Nephron progenitor cell (in vitro differentiated cells): ENCODE measurements around the gene CREBBP.
A peak's percentile ranks its signal among the peaks of the same experiment; 100 is the strongest.

ENCODE experiments used
- DNase-seq: peaks from one replicate; pipeline ENCODE4 v3.0.0; 2021
- H3K27ac Mint-ChIP-seq: 2 replicates; pipeline ENCODE4 v1.8.0; 2021; ENCODE audit warnings: mild to moderate bottlenecking, moderate library complexity, mixed read lengths
- H3K27me3 Mint-ChIP-seq: 2 replicates; pipeline ENCODE4 v1.8.0; 2021; ENCODE audit warnings: mild to moderate bottlenecking, low read depth, mixed read lengths; ENCODE audit not compliant: poor library complexity
- H3K36me3 Mint-ChIP-seq: 2 replicates; pipeline ENCODE4 v1.8.0; 2021; ENCODE audit warnings: low read depth, mixed read lengths
- H3K4me1 Mint-ChIP-seq: 2 replicates; pipeline ENCODE4 v1.8.0; 2021; ENCODE audit warnings: mixed read lengths
- H3K4me3 Mint-ChIP-seq: 2 replicates; pipeline ENCODE4 v1.8.0; 2021; ENCODE audit warnings: mild to moderate bottlenecking, moderate library complexity, mixed read lengths
- H3K9me3 Mint-ChIP-seq: 2 replicates; pipeline ENCODE4 v1.8.0; 2021; ENCODE audit warnings: mild to moderate bottlenecking, moderate library complexity, mixed read lengths
- CTCF ChIP-seq: fragments of 200-600 bp; sonication (generic); IDR thresholded peaks from 2 replicates; pipeline ENCODE4 v1.5.0; 2021; ENCODE audit warnings: antibody characterized with exemption

The CREBBP gene

GRCh38 chr16:3754081-3754703 lies 126.3 kb downstream of the CREBBP start:
- H3K27ac Mint-ChIP-seq, result no peak overlapping the region
- no peak for DNase-seq
- TF ChIP-seq CTCF, result no peak
- H3K4me3 Mint-ChIP-seq, result no peak overlapping the region
- no peaks in the 10 kb centered on the region for H3K27me3 Mint-ChIP-seq
- H3K4me1 Mint-ChIP-seq, result peaks cover 6% of the 10 kb centered on the region
- no peaks in the 10 kb centered on the region for H3K9me3 Mint-ChIP-seq
- H3K36me3 Mint-ChIP-seq, result peaks cover 73% of the 10 kb centered on the region

- Mint-ChIP-seq H3K36me3 (peaks cover 71% of the 10 kb centered on the region), H3K27ac (no peak overlapping the region), H3K27me3 (peaks cover 2% of the 10 kb centered on the region), H3K9me3 (no peaks in the 10 kb centered on the region), H3K4me3 (no peak overlapping the region), H3K4me1 (peaks cover 6% of the 10 kb centered on the region)
- no peak for TF ChIP-seq CTCF
- no peak for DNase-seq
Measured at GRCh38 chr16:3752984-3753383, 127.5 kb downstream of the CREBBP start.

- Mint-ChIP-seq H3K4me1 (peaks cover 6% of the 10 kb centered on the region), H3K36me3 (peaks cover 72% of the 10 kb centered on the region), H3K27me3 (peaks cover 3% of the 10 kb centered on the region), H3K9me3 (no peaks in the 10 kb centered on the region), H3K4me3 (no peak overlapping the region), H3K27ac (no peak overlapping the region)
- no peak for TF ChIP-seq CTCF
- no peak for DNase-seq
Measured at GRCh38 chr16:3751878-3752277, 128.6 kb downstream of the CREBBP start.

- Mint-ChIP-seq H3K4me3 (no peak overlapping the region), H3K9me3 (no peaks in the 10 kb centered on the region), H3K4me1 (peaks cover 6% of the 10 kb centered on the region), H3K27ac (no peak overlapping the region), H3K27me3 (peaks cover 3% of the 10 kb centered on the region), H3K36me3 (peaks cover 82% of the 10 kb centered on the region)
- no peak for TF ChIP-seq CTCF
- DNase-seq, result no peak
Measured at GRCh38 chr16:3748307-3748706, 132.2 kb downstream of the CREBBP start.

GRCh38 chr16:3745751-3746355 lies 134.7 kb downstream of the CREBBP start:
- no peak for DNase-seq
- no peak for TF ChIP-seq CTCF
- H3K4me1 Mint-ChIP-seq, result peaks cover 8% of the 10 kb centered on the region
- peaks cover 3% of the 10 kb centered on the region for H3K27me3 Mint-ChIP-seq
- H3K4me3 Mint-ChIP-seq, result no peak overlapping the region
- H3K9me3 Mint-ChIP-seq, result no peaks in the 10 kb centered on the region
- peaks cover 84% of the 10 kb centered on the region for H3K36me3 Mint-ChIP-seq
- peak overlapping the region; percentile 87 for H3K27ac Mint-ChIP-seq

GRCh38 chr16:3744018-3744417 lies 136.5 kb downstream of the CREBBP start:
- no peaks in the 10 kb centered on the region for H3K9me3 Mint-ChIP-seq
- no peak overlapping the region for H3K27ac Mint-ChIP-seq
- DNase-seq, result no peak
- peaks cover 3% of the 10 kb centered on the region for H3K27me3 Mint-ChIP-seq
- no peak for TF ChIP-seq CTCF
- peaks cover 82% of the 10 kb centered on the region for H3K36me3 Mint-ChIP-seq
- H3K4me3 Mint-ChIP-seq, result no peak overlapping the region
- peaks cover 8% of the 10 kb centered on the region for H3K4me1 Mint-ChIP-seq
